ENCODE measurements around the gene SAP130.
"Not testable (repeated sequence)": the region's sequence is repeated elsewhere in the genome, so short reads cannot be mapped to it uniquely, and the experiment has no call there.

SAP130 gene

DNA sequence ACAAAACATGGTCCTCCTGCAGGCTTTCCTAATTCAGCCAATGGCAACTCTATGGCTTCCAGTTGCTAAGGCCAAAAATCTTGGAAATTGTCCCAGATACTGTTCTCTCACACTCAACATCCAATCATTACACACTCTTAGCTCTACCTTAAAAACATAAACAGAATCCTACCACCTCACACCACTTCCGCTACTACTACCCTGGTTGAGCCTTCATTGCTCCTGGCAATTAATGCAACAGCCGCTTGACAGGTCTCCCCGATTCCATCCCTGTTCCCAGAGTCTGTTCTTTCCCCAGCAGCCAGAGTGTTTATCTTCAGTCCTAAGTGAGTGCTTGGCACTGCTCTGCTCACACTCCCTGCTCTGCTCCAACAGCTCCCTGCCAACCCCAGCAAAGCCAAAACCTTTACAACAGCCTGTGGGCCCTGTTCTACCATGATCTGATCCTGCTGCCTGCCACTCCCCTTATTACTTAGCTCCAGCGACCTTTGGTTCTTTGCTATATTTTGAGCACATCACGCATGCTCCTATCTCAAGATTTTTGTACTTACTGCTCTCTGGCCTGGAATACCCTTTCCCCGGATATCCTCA, 74.6 kb downstream of the SAP130 start:
- peak; percentile 63 for DNase-seq (ENCODE audit: low spot score)

DNA sequence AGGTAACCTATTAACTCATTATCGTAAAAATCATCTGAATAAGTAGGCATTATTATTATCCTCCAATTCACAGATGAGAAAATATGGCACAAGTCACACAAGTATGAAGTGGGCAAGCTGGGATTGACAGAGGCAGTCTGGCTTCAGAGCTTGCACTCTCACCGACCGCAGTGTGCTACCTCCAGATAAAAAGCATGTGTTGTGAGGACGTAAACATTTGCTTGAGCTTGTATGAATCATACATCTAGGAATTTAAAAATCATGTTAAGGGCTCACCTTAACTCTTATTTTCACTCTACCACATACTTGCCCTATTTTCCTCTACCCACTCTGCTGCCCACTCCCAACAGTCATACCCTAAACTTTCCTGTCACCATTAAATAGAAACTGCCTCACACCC, 76.8 kb downstream of the SAP130 start:
- DNase-seq (ENCODE audit: low spot score): no peak

DNA sequence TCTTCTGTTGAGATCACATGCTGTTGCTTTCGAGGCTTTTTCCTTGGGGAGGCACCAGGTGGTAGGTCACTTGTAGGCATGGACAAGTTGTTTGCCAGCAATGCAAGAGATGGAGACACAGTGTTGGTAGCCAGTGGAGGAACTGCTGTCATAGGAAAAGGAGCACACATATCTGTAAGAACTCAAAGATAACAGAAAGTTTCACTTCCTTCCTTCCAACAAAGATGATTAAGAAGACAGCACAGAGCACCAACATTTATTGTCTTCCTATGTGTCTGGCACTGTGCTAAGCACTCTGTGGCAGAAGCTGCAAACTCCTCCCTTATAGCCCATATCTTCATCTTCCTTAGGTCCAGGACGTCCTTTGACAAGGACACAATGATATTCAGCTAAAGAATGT, 77.6 kb downstream of the SAP130 start:
- no peak for DNase-seq (ENCODE audit: low spot score)

- DNase-seq (ENCODE audit: low spot score): no peak
These were observed 82.6 kb downstream of the SAP130 start for GRCh38 chr2:127945281-127945680.

- no peak for DNase-seq (ENCODE audit: low spot score)
These were observed 84.7 kb downstream of the SAP130 start for GRCh38 chr2:127943186-127943585.

DNA sequence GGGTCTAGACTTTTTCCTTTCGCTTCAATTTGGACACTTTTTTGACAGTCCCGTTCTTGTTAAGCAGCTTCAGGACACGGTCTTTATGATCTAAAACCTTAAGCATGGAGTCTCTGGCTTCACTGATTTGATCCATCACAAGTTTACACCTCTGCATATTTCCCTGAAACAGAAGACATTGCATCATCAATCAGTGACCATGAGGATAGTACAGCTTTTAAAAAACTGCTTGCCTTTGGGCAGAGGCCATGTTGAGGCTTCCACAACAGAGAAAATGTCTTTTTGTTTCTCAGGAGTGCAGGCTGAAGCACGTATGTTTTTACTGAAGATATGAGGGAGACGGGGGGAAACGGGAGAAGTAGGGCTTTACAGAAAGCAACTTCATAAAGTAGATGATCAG, 85.9 kb downstream of the SAP130 start:
- no peak for DNase-seq (ENCODE audit: low spot score)

DNA sequence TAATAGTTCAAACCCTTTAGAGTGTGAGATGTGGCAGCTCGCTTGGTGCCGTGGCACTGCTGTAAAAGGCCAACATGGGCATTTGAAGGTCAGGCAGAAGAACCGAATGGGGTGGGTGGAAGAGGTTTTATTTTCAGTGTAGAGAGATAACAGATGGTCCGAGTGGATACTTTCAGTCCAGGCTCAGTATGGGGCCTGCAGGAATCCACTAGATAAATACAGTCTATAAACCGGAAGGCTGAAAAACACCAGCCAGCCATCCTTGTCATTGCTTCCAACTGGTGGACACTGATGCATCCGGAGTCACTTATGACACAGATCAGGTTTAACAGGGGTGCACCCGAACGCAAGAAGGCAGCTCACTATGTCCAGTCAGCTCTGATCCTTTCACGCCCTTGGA, 86.4 kb downstream of the SAP130 start:
- DNase-seq (ENCODE audit: low spot score): no peak

- DNase-seq (ENCODE audit: low spot score): no peak
These were observed 87.2 kb downstream of the SAP130 start for GRCh38 chr2:127940641-127941040.

DNA sequence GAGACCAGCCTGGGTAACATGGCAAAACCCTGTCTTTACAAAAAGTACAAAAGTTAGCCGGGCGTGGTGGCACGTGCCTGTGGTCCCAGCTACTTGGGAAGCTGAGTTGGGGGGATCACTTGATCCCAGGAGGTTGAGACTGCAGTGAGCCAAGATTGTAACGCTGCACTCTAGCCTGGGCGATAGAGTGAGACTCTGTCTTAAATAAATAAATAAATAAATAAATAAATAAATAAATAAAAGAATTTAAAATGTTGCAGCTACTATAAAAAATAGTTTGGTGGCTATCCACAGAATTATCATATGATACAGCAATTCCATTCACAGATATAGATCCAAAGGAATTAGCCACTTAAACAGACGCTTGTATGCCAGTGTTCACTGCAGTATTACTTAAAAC, 92.5 kb downstream of the SAP130 start:
- DNase-seq (ENCODE audit: low spot score): no peak

DNA sequence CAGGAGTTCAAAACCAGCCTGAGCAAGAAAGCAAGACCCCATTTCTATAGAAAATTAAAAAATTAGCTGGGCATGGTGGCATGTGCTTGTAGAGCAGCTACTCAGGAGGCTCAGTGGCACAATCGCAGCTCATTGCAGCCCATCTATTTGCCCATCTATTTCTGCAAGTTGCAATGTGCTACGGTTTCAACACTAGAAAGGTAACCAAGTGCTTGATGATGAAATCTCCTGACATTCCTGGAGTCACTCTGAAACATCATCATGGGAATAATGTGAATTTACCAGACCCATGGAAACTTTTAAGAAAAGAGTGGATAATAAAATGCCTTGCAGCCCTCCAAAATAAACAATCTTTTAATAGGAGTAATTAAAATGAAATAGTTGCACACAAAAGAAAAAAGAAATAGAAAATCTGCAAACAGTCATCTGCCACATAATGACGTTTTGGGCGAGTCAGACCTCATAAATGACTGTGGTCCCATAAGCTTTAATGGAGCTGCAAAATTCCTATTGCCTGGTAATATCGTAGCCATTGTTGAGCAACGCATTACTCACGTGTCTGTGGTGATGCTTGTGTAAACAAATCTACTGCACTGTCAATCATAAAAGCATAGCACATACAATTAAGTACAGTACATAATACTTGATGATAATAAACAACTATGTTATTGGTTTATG, 95.5 kb downstream of the SAP130 start:
- DNase-seq (ENCODE audit: low spot score): peak; percentile 61

GRCh38 chr2:127929449-127929848, 98.4 kb downstream of the SAP130 start:
- no peak for DNase-seq (ENCODE audit: low spot score)

DNA sequence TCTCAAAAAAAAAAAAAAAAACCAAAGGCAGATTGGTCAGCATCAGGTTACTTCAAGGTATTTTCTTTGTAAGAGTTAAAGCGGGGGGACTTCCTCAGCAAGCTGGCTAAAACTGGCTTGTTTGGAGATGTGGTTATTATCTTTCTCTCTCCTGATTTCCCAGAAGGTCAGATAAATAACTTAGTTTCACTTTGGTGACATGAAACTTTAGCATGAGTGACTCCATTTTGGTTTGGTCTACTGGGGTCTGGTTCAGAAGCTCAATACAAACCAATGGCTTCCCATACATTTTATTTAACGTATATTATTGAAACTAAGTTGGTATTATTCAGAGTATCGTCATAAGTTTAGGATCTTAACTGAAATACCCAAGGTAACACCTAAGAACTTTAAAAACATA, 100.5 kb downstream of the SAP130 start:
- no peak for DNase-seq (ENCODE audit: low spot score)

DNA sequence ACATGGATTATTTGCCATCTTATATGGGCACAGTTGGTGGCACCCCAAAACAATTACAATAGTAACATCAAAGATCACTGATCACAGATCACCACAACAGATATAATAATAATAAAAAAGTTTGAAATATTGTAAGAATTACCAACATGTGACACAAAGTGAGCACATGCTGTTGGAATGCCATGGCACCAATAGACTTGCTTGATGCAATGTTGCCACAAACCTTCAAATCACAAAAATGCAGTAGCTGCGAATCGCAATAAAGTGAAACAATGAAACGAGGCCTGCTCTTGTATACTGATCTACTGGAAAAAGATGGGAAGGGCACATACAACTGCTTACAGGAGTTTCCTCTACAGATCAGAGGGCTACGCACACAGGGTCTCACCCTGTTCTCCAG, 109.9 kb downstream of the SAP130 start:
- DNase-seq (ENCODE audit: low spot score): no peak

DNA sequence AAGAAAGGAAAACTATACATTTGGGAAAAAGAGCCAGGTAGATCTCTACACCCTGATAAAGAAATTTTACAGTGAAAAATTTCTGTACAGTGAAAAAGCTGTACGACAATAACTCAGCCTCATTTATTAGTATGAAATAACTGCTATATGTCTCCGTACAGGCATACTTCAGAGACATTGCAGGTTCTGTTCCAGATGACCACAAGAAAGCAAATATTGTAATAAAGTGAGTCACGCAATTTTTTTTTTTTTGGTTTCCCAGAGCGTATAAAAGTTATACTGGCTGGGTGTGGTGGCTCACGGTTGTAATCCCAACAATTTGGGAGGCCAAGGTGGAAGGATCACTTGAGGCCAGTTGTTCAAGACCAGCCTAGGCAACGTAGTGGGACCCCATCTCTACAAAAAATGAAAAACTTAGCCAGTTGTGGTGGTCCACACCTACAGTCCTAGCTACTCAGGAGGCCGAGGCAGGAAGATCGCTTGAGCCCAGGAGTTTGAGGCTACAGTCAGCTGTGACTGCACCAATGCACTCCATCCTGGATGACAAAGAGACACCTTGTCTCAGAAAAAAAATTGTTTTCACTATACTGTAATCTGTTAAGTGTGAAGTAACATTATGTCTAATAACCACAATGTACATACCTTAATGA, 113.9 kb downstream of the SAP130 start:
- DNase-seq (ENCODE audit: low spot score): no peak

DNA sequence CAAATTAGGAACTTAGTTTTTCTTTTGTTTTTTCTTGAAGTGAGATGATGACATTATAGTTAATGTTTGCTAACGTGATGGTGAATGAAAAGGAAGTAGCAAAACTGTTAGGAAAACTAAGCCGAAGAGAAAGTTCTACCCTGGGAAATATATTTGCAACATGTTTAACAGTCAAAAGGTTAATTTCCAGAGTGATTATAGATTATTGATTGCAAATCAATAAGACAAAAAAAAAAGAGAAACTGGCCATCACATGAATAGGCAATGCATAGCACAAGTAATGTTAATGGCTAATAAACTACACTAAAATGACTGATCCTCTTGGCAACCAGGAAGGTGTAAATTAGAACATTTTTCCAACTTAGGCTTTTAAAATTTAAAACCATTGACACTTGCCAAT, 116.1 kb downstream of the SAP130 start:
- no peak for DNase-seq (ENCODE audit: low spot score)

DNA sequence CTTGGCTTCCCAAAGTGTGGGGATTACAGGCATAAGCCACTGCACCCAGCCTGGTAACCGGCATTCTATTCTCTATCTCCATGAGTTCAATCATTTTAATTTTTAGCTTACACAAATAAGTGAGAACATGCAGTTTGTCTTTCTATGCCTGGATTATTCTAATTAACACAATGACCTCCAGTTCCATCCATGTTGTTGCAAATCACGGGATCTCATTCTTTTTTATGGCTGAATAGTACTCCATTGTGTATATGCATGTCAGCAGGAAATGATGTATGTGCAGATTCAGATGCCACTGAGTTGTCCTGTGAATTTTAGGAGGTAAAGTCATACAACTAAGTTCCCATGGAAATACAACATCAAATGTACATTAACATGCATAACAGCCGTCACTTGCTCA, 117.4 kb downstream of the SAP130 start:
- DNase-seq (ENCODE audit: low spot score): no peak

GRCh38 chr2:127909019-127909418, 118.8 kb downstream of the SAP130 start:
- no peak for DNase-seq (ENCODE audit: low spot score)

- not testable (repeated sequence) for DNase-seq (ENCODE audit: low spot score)
These were observed 120.0 kb downstream of the SAP130 start for GRCh38 chr2:127907733-127908400.

DNA sequence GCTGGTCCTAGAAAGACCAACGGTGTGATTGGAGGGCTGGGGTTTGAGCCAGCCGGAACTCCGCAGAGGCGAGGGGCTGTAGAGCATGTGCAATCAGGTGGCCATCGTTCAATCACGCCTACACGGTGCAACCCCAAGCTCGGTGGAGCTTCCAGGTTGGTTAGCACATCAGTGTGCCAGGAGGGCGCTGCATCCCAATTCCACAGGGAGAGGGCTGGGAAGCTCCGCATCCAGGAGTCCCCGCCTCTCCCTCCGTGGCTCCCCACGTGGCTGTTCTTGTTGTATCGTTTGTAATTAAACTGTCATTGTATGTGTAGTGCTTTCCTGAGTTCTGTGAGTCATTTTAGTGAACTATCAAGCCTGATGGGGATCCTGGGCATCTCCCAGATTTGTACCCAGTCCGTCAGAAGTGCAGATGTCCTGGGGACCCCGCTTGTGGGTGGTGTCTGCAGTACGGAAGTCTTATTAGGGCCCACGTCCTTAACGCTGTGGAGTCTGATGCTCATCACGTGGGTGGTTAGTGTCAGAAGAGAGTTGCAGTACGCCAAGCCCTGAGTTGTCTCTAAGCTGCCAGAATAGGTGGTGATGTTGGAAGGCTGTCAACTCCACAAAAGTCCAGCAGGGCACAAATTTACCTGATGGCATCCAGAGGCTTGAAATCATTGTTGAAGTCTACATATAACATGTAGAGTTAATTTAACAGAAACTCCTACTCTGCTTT, 121.5 kb downstream of the SAP130 start:
- no peak for DNase-seq (ENCODE audit: low spot score)

- no peak for DNase-seq (ENCODE audit: low spot score)
These were observed 126.4 kb downstream of the SAP130 start for GRCh38 chr2:127901339-127902056.

DNA sequence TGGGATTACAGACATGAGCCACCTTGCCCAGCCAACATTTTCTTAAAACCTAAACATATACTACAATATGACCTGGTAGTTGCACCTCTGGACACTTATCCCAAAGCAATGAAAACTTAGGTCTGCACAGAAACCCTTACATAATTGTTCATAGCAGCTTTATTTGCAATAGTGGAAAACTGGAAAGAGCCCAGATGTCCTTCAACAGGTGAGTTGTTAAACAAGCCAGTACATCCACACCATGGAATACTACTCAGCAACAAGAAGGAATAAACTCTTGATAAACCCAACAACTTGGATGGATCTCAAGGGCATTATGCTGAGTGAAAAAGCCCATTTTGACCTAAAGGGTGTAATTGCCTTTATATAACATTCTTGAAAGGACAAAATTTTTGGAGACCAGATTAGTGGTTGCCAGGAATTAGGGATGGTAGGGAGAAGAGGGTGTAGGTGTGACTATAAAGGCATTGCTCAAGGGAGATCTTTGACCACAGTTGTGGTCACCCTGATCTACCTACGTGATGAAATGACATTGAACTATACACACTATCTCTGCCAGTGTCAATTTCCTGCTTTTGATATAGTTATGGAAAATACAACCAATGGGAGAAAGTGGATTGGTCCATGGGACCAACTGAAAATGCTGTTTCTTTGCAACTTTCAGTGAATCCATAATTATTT, 130.2 kb downstream of the SAP130 start:
- no peak for DNase-seq (ENCODE audit: low spot score)
